Right lobe of liver (tissue), 6 donors: ENCODE data around the gene RASAL1. TPM values are rescaled to one million over a fixed set of nuclear protein-coding genes. Genes with fewer than 3 reads are reported as not detected.

ENCODE experiments used
- ATAC-seq, 4 donors: fragments of 200-7000 bp; cut with Tn5 transposase; one replicate each; pipeline ENCODE4 v1.9.1; 2020; ENCODE audit warnings: mild to moderate bottlenecking in 4 of 4, moderate library complexity in 4 of 4
- DNase-seq, 3 donors: peaks; one replicate each; pipeline ENCODE4 v3.0.0-alpha.2; 2020
- H3K27ac ChIP-seq, 3 donors: fragments of 200-600 bp; one replicate each; pipeline ENCODE4 v1.8.0; 2022
- H3K27me3 ChIP-seq, 2 donors: fragments of 200-600 bp; one replicate each; pipeline ENCODE4 v1.8.0; 2022
- H3K36me3 ChIP-seq, 4 donors: fragments of 200-600 bp; sonication (generic) in 1 of 4; one replicate each; pipeline versions ENCODE4 v1.5.1 to v1.8.0; 2017 to 2022; ENCODE audit warnings: control low read depth in 1 of 4
- H3K4me1 ChIP-seq, 4 donors: fragments of 200-600 bp; sonication (generic) in 1 of 4; one replicate each; pipeline versions ENCODE4 v1.5.1 to v1.8.0; 2017 to 2022; ENCODE audit warnings: control low read depth in 1 of 4
- H3K4me3 ChIP-seq, 3 donors: fragments of 200-600 bp; one replicate each; pipeline ENCODE4 v1.8.0; 2022
- H3K9me3 ChIP-seq, 4 donors: fragments of 200-600 bp; sonication (generic) in 1 of 4; one replicate each; pipeline versions ENCODE4 v1.5.1 to v1.8.0; 2017 to 2022; ENCODE audit warnings: control low read depth in 1 of 4
- POLR2A ChIP-seq: fragments of 450-650 bp; IDR thresholded peaks from one replicate; pipeline ENCODE4 v1.6.1; 2017; ENCODE audit warnings: antibody characterized with exemption, mild to moderate bottlenecking
- WGBS: methylation state at CpG from one replicate; pipeline ENCODE4 v1.1.6; 2018; ENCODE audit warnings: low coverage, low lambda C conversion rate; ENCODE audit not compliant: insufficient coverage; ENCODE audit errors: missing lambda C conversion rate; 5-methylcytosine and 5-hydroxymethylcytosine counted together
- intact Hi-C, 2 donors: fragments of 100-400 bp; cut with DNase I; formaldehyde crosslinking; loops; one replicate each; pipeline versions ENCODE4 v1.11.2 to v1.14.1; 2022
- total RNA-seq, 6 experiments: library from RNA; depleted of rRNA in 2 of 6; stranded (reverse); fragments of >200 nt in 2 of 6; fragmentation: NEBNext Ultra II Directional in 3 of 6; extraction: Animal tissue kit (Norgen Biotek cat#: 25700) in 3 of 6; gene quantifications; one replicate each; pipeline versions ENCODE4 v1.1.0 to v1.2.4, GENCODE V29; 2016 to 2023
- TF ChIP-seq, protein P1 (sequence below), 4 donors: fragments of 200-600 bp in 3 of 4; fragments of 450-650 bp in 1 of 4; IDR thresholded peaks; one replicate each; pipeline versions ENCODE4 v1.5.1 to v1.8.0; 2016 to 2022; ENCODE audit warnings: antibody characterized with exemption in 4 of 4, mild to moderate bottlenecking in 2 of 4
- donor health status: DM: no; HTN: yes; CAD: no.
- donor health status: DM: no; HTN: no; CAD: no.
- donor health status: DM: no; HTN: no; CAD: no.
- donor health status: DM: no; HTN: yes; CAD: no.
- donor health status: DM: no; HTN: yes; CAD: no.

Gene RASAL1
- total RNA-seq, 6 experiments from 2014 or later, result 0.10 to 0.24 (median 0.15) TPM; not detected in 2

DNA sequence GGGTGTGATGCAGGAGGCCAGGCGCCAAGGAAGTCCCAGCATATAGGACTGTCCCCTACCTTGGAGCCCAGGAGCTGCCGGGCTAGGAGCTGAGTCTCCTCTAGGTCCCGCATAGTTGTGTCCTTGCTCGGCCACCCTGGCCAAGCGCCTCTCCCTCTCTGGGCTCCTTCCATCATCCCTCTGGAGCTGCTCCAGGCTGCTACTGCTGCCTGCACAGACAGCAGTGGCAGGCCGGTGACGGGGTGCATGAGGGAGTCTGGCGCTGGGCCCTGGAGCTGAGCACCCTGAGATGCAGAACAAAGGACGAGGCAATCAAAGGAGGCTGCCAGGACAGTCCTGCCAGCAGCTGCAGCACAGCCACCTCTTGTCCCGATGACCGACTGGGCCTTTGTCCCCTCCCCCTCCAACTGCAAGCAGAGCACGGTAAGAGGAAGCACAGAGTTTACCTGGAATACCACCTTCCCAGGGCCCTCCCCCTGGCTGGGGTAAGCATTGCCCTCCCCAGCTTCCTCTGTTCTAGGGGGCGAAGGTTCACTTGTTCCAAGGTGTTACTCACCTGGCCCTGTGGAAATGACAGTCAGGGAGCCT lies 68.7 kb downstream of the RASAL1 start:
- H3K27me3 ChIP-seq, result no peaks in the 10 kb centered on the region
- 40% methylated on average over 1 of the region's 13 CpGs for WGBS
- DNase-seq (peak in 2 of 3 donors; percentile 50 to 83), ATAC-seq (peak in 2 of 4 donors; percentile 23 to 28)
- TF ChIP-seq POLR2A, result no peak
- TF ChIP-seq, protein P1, sequence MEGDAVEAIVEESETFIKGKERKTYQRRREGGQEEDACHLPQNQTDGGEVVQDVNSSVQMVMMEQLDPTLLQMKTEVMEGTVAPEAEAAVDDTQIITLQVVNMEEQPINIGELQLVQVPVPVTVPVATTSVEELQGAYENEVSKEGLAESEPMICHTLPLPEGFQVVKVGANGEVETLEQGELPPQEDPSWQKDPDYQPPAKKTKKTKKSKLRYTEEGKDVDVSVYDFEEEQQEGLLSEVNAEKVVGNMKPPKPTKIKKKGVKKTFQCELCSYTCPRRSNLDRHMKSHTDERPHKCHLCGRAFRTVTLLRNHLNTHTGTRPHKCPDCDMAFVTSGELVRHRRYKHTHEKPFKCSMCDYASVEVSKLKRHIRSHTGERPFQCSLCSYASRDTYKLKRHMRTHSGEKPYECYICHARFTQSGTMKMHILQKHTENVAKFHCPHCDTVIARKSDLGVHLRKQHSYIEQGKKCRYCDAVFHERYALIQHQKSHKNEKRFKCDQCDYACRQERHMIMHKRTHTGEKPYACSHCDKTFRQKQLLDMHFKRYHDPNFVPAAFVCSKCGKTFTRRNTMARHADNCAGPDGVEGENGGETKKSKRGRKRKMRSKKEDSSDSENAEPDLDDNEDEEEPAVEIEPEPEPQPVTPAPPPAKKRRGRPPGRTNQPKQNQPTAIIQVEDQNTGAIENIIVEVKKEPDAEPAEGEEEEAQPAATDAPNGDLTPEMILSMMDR (IDR thresholded peaks at IDR 0.05), result no peak
- no peak overlapping the region for H3K4me3 ChIP-seq
- peaks cover 0 to 47% (median 15%) of the 10 kb centered on the region in 4 donors for H3K4me1 ChIP-seq
- H3K9me3 ChIP-seq, result no peaks in the 10 kb centered on the region
- no peaks in the 10 kb centered on the region for H3K36me3 ChIP-seq
- no peak overlapping the region for H3K27ac ChIP-seq
- intact Hi-C loops, result no loop called here

- WGBS, result 58% methylated on average over 15 of the region's 31 CpGs
- Histone ChIP-seq H3K27me3 (no peaks in the 10 kb centered on the region), H3K27ac (no peak overlapping the region), H3K9me3 (no peaks in the 10 kb centered on the region), H3K4me3 (no peak overlapping the region), H3K4me1 (peaks cover 0 to 39% (median 7%) of the 10 kb centered on the region in 4 donors), H3K36me3 (no peaks in the 10 kb centered on the region)
- TF ChIP-seq POLR2A, result no peak
- TF ChIP-seq, protein P1 (IDR thresholded peaks at IDR 0.05), result no peak
- intact Hi-C loops, result no loop called here
- DNase-seq (no peak), ATAC-seq (no peak)
Measured at GRCh38 chr12:113065126-113066007, 70.2 kb downstream of the RASAL1 start.

DNA sequence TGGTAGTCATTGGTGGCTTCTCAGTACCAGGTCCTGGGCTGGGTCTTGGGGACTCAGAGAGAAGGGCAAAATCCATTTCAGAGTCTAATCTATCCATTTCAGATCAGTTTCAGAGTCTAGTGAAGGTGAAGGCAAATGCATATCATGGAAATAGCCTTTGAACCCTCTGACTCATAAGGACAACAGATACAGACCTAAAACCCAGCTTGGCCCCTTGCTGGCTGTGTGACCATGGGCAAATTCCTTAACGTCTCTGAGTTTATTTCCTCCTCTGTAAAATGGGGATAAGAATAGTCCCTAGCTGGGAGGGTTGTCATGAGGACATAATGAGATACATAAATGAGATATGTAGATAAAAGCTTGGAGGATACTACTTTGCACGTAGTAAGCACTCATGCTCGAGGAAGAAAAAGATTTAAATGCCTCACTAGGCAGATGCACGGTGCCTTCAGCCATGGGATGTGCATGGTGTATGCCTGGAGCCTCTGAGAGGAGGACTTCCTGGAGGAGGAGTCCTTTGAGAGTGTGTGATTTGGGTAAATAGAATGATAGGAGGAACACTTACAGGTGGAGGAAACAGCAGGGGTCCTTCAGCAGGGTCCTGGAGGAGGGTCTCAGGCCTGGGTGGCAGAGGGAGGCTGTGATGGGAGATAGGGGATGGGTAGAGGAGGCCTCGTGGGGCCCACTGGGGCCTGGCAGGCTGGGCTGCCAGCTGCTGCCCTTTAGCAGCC lies 71.0 kb downstream of the RASAL1 start:
- WGBS, result 53% methylated on average over 4 of the region's 5 CpGs
- H3K27ac ChIP-seq, result no peak overlapping the region
- H3K27me3 ChIP-seq, result no peaks in the 10 kb centered on the region
- intact Hi-C loops, result no loop called here
- H3K36me3 ChIP-seq, result no peaks in the 10 kb centered on the region
- ATAC-seq, result peak in 2 of 4 donors; percentile 34 to 53
- H3K4me3 ChIP-seq, result no peak overlapping the region
- no peak for TF ChIP-seq POLR2A
- TF ChIP-seq, protein P1 (IDR thresholded peaks at IDR 0.05), result no peak
- DNase-seq, result no peak
- peaks cover 0 to 34% (median 7%) of the 10 kb centered on the region in 4 donors for H3K4me1 ChIP-seq
- H3K9me3 ChIP-seq, result no peaks in the 10 kb centered on the region

- no peak for TF ChIP-seq POLR2A
- TF ChIP-seq, protein P1 (IDR thresholded peaks at IDR 0.05), result no peak
- Histone ChIP-seq H3K4me1 (peaks cover 0 to 34% (median 7%) of the 10 kb centered on the region in 4 donors), H3K4me3 (no peak overlapping the region), H3K36me3 (no peaks in the 10 kb centered on the region), H3K27ac (no peak overlapping the region), H3K27me3 (no peaks in the 10 kb centered on the region), H3K9me3 (no peaks in the 10 kb centered on the region)
- DNase-seq (no peak), ATAC-seq (no peak)
- WGBS, result no CpG with 5 or more reads among the region's 9 CpGs
- intact Hi-C loops, result no loop called here
Measured at GRCh38 chr12:113063396-113064350, 71.9 kb downstream of the RASAL1 start.
